HUES64 (cell line): ENCODE measurements around the gene VWA2.
A peak's percentile ranks its signal among the peaks of the same experiment; 100 is the strongest.

ENCODE experiments used
- H3K27ac ChIP-seq: 2 replicates; pipeline ENCODE4 v1.7.0; 2013; ENCODE audit warnings: low read depth, low read length, inconsistent platforms
- H3K27me3 ChIP-seq: 2 replicates; pipeline ENCODE4 v1.6.1; 2013; ENCODE audit warnings: mild to moderate bottlenecking, low read length; ENCODE audit not compliant: insufficient read depth
- H3K36me3 ChIP-seq: 2 replicates; pipeline ENCODE4 v1.6.1; 2013; ENCODE audit warnings: mild to moderate bottlenecking, low read length; ENCODE audit not compliant: insufficient read depth
- H3K4me1 ChIP-seq: 2 replicates; pipeline ENCODE4 v1.6.1; 2013; ENCODE audit warnings: mild to moderate bottlenecking, low read length, moderate library complexity; ENCODE audit not compliant: insufficient read depth
- H3K4me3 ChIP-seq: 2 replicates; pipeline ENCODE4 v1.5.1; 2013; ENCODE audit warnings: mild to moderate bottlenecking, low read length, moderate library complexity
- H3K9ac ChIP-seq: 2 replicates; pipeline ENCODE4 v1.6.1; 2013; ENCODE audit warnings: mild to moderate bottlenecking, low read depth, low read length
- H3K9me3 ChIP-seq: 2 replicates; pipeline ENCODE4 v1.6.1; 2013; ENCODE audit warnings: low read depth, low read length; ENCODE audit not compliant: insufficient read depth
- WGBS: fragments of 150-250, 120-280 bp; methylation state at CpG from one replicate; pipeline ENCODE4 v1.1.7; 2013; ENCODE audit warnings: missing lambda C conversion rate; 5-methylcytosine and 5-hydroxymethylcytosine counted together

VWA2 gene

DNA sequence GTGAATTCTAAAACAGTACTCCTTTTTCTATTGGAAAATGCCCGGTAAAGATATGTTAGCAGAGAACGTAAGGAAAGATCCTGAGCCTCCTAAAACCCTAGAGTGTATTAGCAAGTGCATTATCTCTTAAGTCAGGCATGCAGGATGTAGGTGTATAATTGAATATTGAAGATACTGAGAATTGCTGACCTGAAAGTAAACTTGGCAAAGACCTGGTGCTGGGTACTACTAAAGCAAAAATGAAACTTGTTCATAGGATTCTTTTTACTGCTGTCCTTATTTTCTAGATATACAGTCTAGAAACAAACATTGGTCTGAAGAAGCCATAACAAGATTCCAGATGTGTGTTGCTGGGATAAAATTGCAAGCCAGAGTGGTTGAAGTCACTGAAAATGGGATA, 18.8 kb upstream of the VWA2 start:
- Histone ChIP-seq H3K27ac (no peak overlapping the region), H3K4me3 (no peak overlapping the region), H3K9me3 (no peaks in the 10 kb centered on the region), H3K4me1 (no peaks in the 10 kb centered on the region), H3K9ac (no peak overlapping the region), H3K27me3 (no peaks in the 10 kb centered on the region), H3K36me3 (no peaks in the 10 kb centered on the region)
- WGBS: 96% methylated on average over 2 of the region's 2 CpGs

DNA sequence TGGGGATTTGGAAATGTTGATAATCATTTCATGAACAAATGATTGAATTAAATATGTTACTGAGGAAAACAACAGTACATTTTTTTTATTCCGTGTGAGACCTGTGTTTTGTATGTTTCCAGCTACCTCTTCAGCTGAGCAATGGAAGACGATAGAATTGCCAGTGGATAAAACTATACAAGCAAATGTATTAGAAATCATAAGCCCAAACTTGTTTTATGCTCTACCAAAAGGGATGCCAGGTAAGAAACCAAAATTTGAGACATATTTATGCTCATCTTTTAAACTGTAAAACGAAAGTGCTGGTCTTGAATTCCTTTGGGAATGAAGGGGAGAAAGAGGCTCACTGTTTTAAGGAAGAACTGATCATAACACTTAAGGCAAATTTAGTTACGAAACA, 17.8 kb upstream of the VWA2 start:
- Histone ChIP-seq H3K27ac (no peak overlapping the region), H3K36me3 (no peaks in the 10 kb centered on the region), H3K4me3 (no peak overlapping the region), H3K9ac (no peak overlapping the region), H3K9me3 (no peaks in the 10 kb centered on the region), H3K4me1 (no peaks in the 10 kb centered on the region), H3K27me3 (no peaks in the 10 kb centered on the region)
- 98% methylated on average over 4 of the region's 4 CpGs for WGBS

DNA sequence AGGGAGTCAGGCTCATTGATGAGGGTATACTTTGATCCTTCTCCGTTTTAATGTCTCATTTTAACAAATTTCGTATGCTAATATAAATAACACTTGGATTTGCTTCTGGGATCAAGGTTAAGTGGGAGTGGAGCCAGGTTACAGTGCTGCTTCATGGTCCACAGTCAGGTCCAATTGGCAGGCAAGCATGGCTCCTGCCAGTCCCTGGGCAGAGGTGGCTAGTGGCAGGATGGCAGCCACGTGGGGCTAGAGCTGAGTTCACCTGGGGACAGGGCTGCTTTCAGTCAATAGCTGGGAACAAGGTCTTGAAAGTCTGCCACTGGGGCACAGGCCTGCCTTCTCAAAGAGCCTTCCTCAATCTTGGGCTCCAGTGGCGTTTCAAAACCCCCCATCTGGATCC, 16.0 kb upstream of the VWA2 start:
- H3K9ac ChIP-seq: no peak overlapping the region
- H3K27ac ChIP-seq: no peak overlapping the region
- WGBS: 88% methylated on average over 4 of the region's 4 CpGs
- H3K9me3 ChIP-seq: no peaks in the 10 kb centered on the region
- H3K4me1 ChIP-seq: no peaks in the 10 kb centered on the region
- no peaks in the 10 kb centered on the region for H3K27me3 ChIP-seq
- no peaks in the 10 kb centered on the region for H3K36me3 ChIP-seq
- H3K4me3 ChIP-seq: no peak overlapping the region

DNA sequence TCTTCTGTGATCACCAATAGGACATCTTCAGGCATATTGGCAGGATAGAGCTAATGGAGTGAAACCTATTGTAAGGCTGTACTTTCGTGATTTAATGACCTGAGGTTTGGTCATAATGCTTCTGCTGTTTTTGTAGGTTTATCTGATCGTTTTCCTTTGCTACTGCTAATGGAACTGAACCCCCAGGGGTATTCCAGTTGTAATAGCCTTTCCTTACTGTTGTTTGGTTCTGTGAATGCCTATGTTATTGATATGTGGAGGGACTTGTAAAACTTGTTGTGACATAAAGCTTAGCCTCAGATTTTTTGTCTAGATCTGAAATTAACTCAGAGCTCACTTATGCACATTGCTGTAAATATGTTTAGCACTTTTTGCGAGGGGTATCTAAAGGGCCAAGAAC, 10.9 kb upstream of the VWA2 start:
- H3K27me3 ChIP-seq: no peaks in the 10 kb centered on the region
- H3K36me3 ChIP-seq: no peaks in the 10 kb centered on the region
- no peak overlapping the region for H3K4me3 ChIP-seq
- H3K27ac ChIP-seq: no peak overlapping the region
- 92% methylated on average over 3 of the region's 3 CpGs for WGBS
- no peak overlapping the region for H3K9ac ChIP-seq
- H3K4me1 ChIP-seq: no peaks in the 10 kb centered on the region
- no peaks in the 10 kb centered on the region for H3K9me3 ChIP-seq

DNA sequence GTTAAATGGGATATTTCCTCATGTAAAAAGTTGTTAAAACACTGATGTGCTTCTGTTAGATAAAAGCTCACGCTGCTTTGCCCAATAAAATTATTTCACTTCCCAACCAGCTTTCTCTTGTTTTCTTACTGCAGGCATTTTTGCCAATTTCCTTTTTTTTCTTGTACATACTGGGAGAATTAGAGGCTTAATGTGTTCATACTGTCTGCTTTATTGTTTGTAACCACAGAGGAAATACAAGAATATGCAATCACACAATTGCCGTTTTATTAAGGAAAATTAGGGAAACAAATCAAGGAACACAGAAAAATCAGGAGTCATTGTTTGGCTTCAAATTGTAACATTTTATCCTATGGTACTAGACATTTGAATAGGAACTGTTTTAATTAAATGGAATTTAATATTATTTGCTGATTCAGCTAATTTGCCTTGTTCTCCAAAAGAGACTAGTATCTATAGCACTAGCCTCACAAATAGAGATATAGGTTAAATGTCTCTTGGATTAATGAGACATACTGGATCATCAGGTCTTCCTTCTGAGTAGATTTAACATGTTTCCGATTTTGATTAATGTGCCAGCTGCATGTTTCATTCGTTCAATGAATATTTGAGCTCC, 6.4 kb upstream of the VWA2 start:
- Histone ChIP-seq H3K27ac (no peak overlapping the region), H3K4me3 (no peak overlapping the region), H3K27me3 (no peaks in the 10 kb centered on the region)

DNA sequence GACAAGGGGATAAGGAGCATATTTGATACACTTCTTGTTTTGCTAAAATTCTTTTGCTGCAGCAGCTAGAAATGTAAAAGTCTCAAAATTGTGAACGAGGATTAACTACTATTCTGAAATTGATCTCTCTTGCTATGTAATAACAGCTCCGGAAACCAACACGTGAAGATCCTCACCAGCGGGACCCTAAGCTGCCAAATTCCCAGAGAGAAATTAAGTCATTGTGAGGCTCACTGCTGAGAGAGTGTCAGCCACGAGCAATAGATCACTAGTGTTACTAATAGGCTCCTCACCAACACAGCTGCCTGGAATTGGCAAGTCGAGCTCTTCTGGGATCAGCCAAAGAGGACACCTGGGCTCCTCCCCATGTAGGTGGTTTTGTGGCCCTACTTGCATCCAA, 5.6 kb upstream of the VWA2 start:
- no peak overlapping the region for H3K9ac ChIP-seq
- H3K4me3 ChIP-seq: no peak overlapping the region
- WGBS: 80% methylated on average over 6 of the region's 6 CpGs

More for the DNA sequence above, 6.4 kb upstream of the VWA2 start:
- 98% methylated on average over 4 of the region's 4 CpGs for WGBS
- Histone ChIP-seq H3K4me1 (no peaks in the 10 kb centered on the region), H3K36me3 (no peaks in the 10 kb centered on the region), H3K9ac (no peak overlapping the region), H3K9me3 (no peaks in the 10 kb centered on the region)

DNA sequence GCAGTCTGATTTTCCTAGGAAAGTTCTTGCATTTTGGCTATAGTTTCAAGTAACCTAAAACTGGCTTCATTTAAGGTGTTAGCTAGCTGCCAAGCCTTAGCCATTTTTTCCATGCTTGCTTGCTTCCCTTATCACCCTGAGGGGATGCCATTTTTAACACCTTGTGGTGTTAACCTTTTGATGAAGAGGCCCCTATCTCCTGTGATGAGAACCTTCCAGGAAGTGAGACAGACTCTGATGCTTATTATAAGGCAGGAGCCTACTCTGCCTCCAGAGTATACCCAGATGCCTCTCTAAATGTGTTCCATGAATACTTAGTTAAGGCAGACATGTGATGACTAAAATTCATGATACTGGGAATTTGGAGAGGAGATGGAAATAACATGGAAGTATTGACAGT, 4.9 kb upstream of the VWA2 start:
- no peak overlapping the region for H3K9ac ChIP-seq
- no peak overlapping the region for H3K27ac ChIP-seq
- no peak overlapping the region for H3K4me3 ChIP-seq
- peaks cover 14% of the 10 kb centered on the region for H3K27me3 ChIP-seq
- no peaks in the 10 kb centered on the region for H3K9me3 ChIP-seq
- no peaks in the 10 kb centered on the region for H3K4me1 ChIP-seq
- no peaks in the 10 kb centered on the region for H3K36me3 ChIP-seq

More for the DNA sequence above, 5.6 kb upstream of the VWA2 start:
- Histone ChIP-seq H3K27me3 (peaks cover 7% of the 10 kb centered on the region), H3K4me1 (no peaks in the 10 kb centered on the region), H3K27ac (no peak overlapping the region), H3K9me3 (no peaks in the 10 kb centered on the region), H3K36me3 (no peaks in the 10 kb centered on the region)

DNA sequence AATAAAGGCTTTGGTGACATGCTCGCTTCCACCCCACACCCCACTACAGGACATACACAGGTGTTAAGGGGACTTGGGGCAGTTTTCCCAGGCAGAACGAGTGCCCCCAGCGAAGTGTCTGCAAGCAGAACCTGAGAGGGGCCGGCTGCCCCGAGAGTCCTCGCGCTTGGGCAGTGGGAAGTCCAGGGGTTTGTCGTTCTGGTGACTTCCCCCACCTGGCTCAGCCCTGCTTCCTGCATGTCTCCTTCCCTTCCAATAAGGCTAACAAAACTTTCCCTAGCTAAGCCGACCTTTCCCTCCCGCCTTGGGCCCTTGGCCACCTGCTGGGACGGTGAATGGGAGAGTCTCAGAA, 916 bp downstream of the VWA2 start:
- Histone ChIP-seq H3K27ac (no peak overlapping the region), H3K27me3 (peaks cover 47% of the 10 kb centered on the region), H3K36me3 (no peaks in the 10 kb centered on the region), H3K4me3 (peak overlapping the region; percentile 62), H3K9ac (peak overlapping the region; percentile 73), H3K4me1 (0 out of 2 replicates have a peak, but pooled peaks cover 5% of the 10 kb centered on the region), H3K9me3 (no peaks in the 10 kb centered on the region)
- WGBS: 28% methylated on average over 10 of the region's 11 CpGs

DNA sequence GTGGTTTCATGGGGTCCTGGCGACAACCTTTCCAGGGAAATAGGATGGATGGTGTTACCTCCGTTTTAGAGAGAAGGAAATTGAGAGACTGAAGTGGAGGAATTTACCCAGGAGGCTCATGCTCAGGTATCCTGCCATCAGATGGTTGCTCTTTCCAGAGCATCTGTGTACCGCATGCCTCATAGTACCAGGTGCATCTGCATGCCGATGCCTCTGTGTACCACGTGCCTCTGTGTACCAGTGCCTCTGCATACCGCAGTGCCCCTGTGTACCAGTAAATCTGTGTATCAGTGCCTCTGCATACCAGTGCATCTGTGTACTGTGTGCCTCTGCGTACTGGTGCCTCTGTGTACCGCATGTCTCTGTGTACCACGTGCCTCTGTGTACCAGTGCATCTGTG, 3.2 kb downstream of the VWA2 start:
- Histone ChIP-seq H3K4me1 (0 out of 2 replicates have a peak, but pooled peaks cover 5% of the 10 kb centered on the region), H3K9me3 (no peaks in the 10 kb centered on the region), H3K4me3 (no peak overlapping the region), H3K27me3 (peaks cover 47% of the 10 kb centered on the region), H3K36me3 (no peaks in the 10 kb centered on the region), H3K27ac (no peak overlapping the region), H3K9ac (no peak overlapping the region)
- WGBS: 90% methylated on average over 9 of the region's 9 CpGs

DNA sequence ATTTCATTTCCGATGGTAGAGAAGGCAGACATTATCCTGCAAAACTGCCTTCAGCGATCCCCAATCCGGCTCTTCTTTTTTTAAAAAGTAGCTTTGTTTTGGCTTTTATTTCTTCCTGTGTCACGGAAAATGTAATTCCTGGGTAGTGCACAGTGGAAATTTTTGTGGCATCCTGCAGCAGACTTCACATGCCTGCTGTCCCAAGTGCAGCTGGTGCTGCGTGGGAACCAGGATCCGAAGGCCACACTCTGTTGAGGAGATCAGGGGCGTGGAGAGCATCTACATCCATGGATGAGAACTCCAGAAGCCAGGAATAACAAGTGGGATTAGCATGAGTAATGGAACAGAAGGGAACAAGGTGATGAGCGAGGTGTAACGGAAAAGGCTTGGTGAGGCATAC, 4.6 kb downstream of the VWA2 start:
- no peak overlapping the region for H3K9ac ChIP-seq
- H3K36me3 ChIP-seq: no peaks in the 10 kb centered on the region
- no peak overlapping the region for H3K27ac ChIP-seq
- WGBS: 94% methylated on average over 9 of the region's 9 CpGs
- no peaks in the 10 kb centered on the region for H3K9me3 ChIP-seq
- H3K27me3 ChIP-seq: peaks cover 38% of the 10 kb centered on the region
- no peak overlapping the region for H3K4me3 ChIP-seq
- 0 out of 2 replicates have a peak, but pooled peaks cover 5% of the 10 kb centered on the region for H3K4me1 ChIP-seq

DNA sequence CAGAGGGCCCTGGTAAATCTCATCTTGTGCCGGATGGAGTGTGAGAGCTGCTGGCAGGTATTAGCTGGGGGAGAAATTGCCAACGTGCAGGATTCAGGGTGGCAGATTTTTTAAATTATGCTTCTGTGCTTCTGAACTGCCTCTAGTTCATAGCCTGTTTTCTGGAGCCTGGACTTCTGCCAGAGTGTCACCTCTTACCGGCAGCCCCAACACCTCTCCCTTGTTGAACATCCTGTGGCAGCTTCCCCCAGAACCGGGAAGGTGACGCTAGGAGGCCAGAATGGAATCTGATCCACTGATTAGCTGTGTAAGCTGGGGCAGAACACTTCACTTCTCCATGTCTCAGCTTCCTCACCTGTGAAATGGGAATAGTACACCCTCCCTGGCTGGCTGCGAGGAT, 5.1 kb downstream of the VWA2 start:
- Histone ChIP-seq H3K27ac (no peak overlapping the region), H3K4me1 (0 out of 2 replicates have a peak, but pooled peaks cover 5% of the 10 kb centered on the region), H3K27me3 (peaks cover 33% of the 10 kb centered on the region), H3K9ac (no peak overlapping the region), H3K9me3 (no peaks in the 10 kb centered on the region), H3K4me3 (no peak overlapping the region), H3K36me3 (no peaks in the 10 kb centered on the region)
- WGBS: 88% methylated on average over 6 of the region's 6 CpGs
